ENCODE data around the gene IFNA13.

GRCh38 chr9:21414220-21414940 is 46.5 kb upstream of the IFNA13 start:
- TF ChIP-seq CTCF (IDR thresholded peaks at IDR 0.05; ENCODE audit: low read length) (no peak), EZH2 (optimal IDR thresholded peaks at IDR 0.05; ENCODE audit: low read depth, low read length) (no peak)

All from MM.1S (cell line).